ENCODE data around the gene LMCD1.

GRCh38 chr3:8464668-8465067, 37.0 kb upstream of the LMCD1 start:
- TF ChIP-seq CTCF (IDR thresholded peaks at IDR 0.05) (no peak), POLR2AphosphoS5 (IDR thresholded peaks at IDR 0.05) (no peak), POLR2A (IDR thresholded peaks at IDR 0.05; ENCODE audit: low read depth) (no peak)
